ENCODE results near the gene FTL.

The FTL gene

DNA sequence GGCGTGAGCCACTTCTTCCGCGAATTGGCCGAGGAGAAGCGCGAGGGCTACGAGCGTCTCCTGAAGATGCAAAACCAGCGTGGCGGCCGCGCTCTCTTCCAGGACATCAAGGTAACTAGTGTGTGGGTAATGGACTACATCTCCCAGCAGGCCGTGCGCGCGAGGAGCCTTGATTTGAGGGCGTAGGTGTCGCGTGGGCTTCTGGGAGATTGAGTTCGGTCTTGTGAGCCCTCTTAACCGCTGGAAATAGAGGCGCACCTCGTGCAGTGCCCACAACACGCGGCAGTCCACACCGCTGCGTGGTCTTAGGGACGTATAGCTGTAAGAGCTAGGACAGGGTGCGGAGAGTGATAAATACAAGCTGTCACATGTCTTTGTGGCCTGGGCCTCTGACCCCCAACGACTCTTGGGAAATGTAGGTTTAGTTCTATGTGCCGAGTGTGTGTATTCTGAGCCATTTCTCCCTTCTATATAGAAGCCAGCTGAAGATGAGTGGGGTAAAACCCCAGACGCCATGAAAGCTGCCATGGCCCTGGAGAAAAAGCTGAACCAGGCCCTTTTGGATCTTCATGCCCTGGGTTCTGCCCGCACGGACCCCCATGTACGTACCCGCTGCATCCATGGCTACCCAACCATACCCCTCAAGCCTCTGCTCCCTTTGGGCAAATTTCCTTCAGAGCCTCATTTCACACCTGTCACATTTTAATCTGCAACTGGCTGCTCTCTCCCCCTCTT lies 864 bp downstream of the FTL start:
- Histone ChIP-seq H3K4me3 (ENCODE audit: severe bottlenecking) (peak overlapping the region; percentile 63), H3K36me3 (ENCODE audit: low read depth) (peaks cover 40% of the 10 kb centered on the region), H3K4me1 (ENCODE audit: insufficient read depth, poor library complexity, severe bottlenecking) (peaks cover 16% of the 10 kb centered on the region), H3K27ac (ENCODE audit: poor library complexity, severe bottlenecking) (peak overlapping the region; percentile 91), H3K9me3 (ENCODE audit: severe bottlenecking) (no peaks in the 10 kb centered on the region), H3K27me3 (ENCODE audit: insufficient read depth, poor library complexity, severe bottlenecking) (no peaks in the 10 kb centered on the region)
- peak; percentile 89 for DNase-seq (ENCODE audit: low spot score)
- TF ChIP-seq, protein P1, sequence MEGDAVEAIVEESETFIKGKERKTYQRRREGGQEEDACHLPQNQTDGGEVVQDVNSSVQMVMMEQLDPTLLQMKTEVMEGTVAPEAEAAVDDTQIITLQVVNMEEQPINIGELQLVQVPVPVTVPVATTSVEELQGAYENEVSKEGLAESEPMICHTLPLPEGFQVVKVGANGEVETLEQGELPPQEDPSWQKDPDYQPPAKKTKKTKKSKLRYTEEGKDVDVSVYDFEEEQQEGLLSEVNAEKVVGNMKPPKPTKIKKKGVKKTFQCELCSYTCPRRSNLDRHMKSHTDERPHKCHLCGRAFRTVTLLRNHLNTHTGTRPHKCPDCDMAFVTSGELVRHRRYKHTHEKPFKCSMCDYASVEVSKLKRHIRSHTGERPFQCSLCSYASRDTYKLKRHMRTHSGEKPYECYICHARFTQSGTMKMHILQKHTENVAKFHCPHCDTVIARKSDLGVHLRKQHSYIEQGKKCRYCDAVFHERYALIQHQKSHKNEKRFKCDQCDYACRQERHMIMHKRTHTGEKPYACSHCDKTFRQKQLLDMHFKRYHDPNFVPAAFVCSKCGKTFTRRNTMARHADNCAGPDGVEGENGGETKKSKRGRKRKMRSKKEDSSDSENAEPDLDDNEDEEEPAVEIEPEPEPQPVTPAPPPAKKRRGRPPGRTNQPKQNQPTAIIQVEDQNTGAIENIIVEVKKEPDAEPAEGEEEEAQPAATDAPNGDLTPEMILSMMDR (IDR thresholded peaks at IDR 0.05; ENCODE audit: poor library complexity, severe bottlenecking): no peak
- ATAC-seq (ENCODE audit: low read depth): peak; percentile 60

GRCh38 chr19:48966541-48967345 lies 1.6 kb downstream of the FTL start:
- Histone ChIP-seq H3K4me3 (ENCODE audit: severe bottlenecking) (peak overlapping the region; percentile 63), H3K27me3 (ENCODE audit: insufficient read depth, poor library complexity, severe bottlenecking) (no peaks in the 10 kb centered on the region), H3K36me3 (ENCODE audit: low read depth) (peaks cover 45% of the 10 kb centered on the region), H3K4me1 (ENCODE audit: insufficient read depth, poor library complexity, severe bottlenecking) (peaks cover 16% of the 10 kb centered on the region), H3K27ac (ENCODE audit: poor library complexity, severe bottlenecking) (peak overlapping the region; percentile 91), H3K9me3 (ENCODE audit: severe bottlenecking) (no peaks in the 10 kb centered on the region)
- TF ChIP-seq, protein P1 (IDR thresholded peaks at IDR 0.05; ENCODE audit: poor library complexity, severe bottlenecking): no peak
- DNase-seq (ENCODE audit: low spot score) (no peak), ATAC-seq (ENCODE audit: low read depth) (no peak)

DNA sequence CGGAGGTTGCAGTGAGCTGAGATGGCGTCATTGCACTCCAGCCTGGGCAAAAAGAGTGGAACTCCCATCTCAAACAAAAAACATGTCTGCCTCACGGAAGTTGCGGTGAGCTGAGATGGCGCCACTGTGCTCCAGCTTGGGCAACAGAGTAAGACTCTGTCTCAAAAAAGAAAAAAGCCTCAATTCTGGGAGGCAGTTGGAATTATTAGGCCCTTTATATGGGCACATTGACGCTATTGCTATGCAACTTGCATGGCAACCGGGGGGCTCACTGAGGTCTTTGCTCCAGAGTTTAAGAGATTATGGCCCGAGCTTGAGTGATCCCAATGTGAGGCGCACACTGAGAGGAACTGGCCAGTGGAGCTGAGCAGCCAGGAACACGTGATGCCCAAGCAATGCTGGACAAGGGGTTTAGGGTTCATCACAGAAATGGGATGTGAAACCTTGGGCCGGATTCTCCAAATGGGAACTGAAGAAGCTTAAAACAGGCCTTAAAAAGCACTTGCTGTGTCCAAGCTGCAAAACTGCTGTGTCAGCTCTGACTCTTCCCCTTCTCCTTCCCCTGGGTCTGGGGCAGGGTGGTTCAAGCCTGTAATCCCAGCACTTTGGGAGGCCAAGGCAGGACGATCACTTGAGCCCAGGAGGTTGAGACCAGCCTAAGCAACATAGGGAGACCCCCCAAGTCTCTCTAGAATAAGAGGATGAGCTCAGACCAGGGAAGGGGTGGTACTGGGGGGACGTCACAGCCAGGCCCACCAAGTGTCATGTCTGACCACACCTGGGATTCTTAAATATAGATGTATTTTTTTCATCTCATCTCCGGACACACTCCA lies 2.5 kb downstream of the FTL start:
- TF ChIP-seq, protein P1 (IDR thresholded peaks at IDR 0.05; ENCODE audit: poor library complexity, severe bottlenecking): no peak
- Histone ChIP-seq H3K27ac (ENCODE audit: poor library complexity, severe bottlenecking) (no peak overlapping the region), H3K36me3 (ENCODE audit: low read depth) (peaks cover 50% of the 10 kb centered on the region), H3K9me3 (ENCODE audit: severe bottlenecking) (no peaks in the 10 kb centered on the region), H3K4me1 (ENCODE audit: insufficient read depth, poor library complexity, severe bottlenecking) (peaks cover 16% of the 10 kb centered on the region), H3K27me3 (ENCODE audit: insufficient read depth, poor library complexity, severe bottlenecking) (no peaks in the 10 kb centered on the region), H3K4me3 (ENCODE audit: severe bottlenecking) (no peak overlapping the region)
- ATAC-seq (ENCODE audit: low read depth): no peak
- DNase-seq (ENCODE audit: low spot score): no peak

- no peak overlapping the region for H3K4me3 ChIP-seq (ENCODE audit: severe bottlenecking)
- peaks cover 57% of the 10 kb centered on the region for H3K36me3 ChIP-seq (ENCODE audit: low read depth)
- no peaks in the 10 kb centered on the region for H3K27me3 ChIP-seq (ENCODE audit: insufficient read depth, poor library complexity, severe bottlenecking)
- ATAC-seq (ENCODE audit: low read depth) (no peak), DNase-seq (ENCODE audit: low spot score) (no peak)
- no peaks in the 10 kb centered on the region for H3K9me3 ChIP-seq (ENCODE audit: severe bottlenecking)
- TF ChIP-seq, protein P1 (IDR thresholded peaks at IDR 0.05; ENCODE audit: poor library complexity, severe bottlenecking): no peak
- peaks cover 15% of the 10 kb centered on the region for H3K4me1 ChIP-seq (ENCODE audit: insufficient read depth, poor library complexity, severe bottlenecking)
- no peak overlapping the region for H3K27ac ChIP-seq (ENCODE audit: poor library complexity, severe bottlenecking)
Measured at GRCh38 chr19:48968179-48968661, 3.1 kb downstream of the FTL start.
